ENCODE data around the gene HNMT. TPM values are rescaled to one million over a fixed set of nuclear protein-coding genes. Genes with fewer than 3 reads are reported as not detected.
"Not testable (repeated sequence)": the region's sequence is repeated elsewhere in the genome, so short reads cannot be mapped to it uniquely, and the experiment has no call there.

Gene HNMT
- total RNA-seq, result not detected

DNA sequence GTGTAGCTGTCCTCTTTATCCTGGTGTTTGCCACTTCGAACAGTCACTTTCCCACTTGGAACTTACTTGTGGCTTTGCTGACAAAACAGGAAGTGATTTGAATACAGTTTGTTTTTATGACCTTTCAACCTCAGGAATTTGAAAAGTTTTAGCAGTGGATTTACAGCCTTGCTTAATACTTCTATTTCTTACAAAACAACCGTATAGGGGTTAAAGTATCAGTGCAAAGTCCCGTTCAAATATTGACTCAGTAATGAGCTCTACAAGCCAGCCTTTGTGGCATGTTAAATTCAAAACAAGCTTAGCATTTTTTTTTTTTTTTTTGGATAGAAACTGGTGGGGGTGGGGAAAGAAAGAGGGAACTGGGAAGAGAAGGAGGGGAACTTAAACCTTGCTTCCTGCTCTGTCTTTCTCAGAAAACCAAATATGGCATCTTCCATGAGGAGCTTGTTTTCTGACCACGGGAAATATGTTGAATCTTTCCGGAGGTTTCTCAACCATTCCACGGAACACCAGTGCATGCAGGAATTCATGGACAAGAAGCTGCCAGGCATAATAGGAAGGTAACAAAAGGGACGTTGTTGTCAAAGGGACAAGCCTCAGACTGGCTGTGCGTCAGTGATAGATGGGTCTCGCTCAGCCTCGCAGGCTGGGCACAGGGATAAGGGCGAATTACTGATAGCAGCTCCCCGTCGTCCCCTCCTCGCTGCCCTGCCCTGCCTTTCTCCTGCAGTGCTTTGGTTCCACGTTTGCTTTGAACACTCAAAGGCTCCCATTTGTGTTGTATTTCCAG is at the start of gene HNMT:
TSS of gene HNMT (plus strand) at position 408 of the 793 bp plus-strand sequence. CDS start at position 427, 19 bp downstream.
- Mint-ChIP-seq H3K4me3 (no peak within 1 kb of the TSS), H3K9me3 (peaks cover 2% of the 10 kb centered on the region), H3K4me1 (no peaks in the 10 kb centered on the region), H3K36me3 (ENCODE audit: low read depth) (no peaks in the 10 kb centered on the region), H3K27ac (no peak within 1 kb of the TSS), H3K27me3 (no peaks in the 10 kb centered on the region)
- ChIA-PET POLR2A (no interaction called here), CTCF (no interaction called here)
- no peak for DNase-seq

DNA sequence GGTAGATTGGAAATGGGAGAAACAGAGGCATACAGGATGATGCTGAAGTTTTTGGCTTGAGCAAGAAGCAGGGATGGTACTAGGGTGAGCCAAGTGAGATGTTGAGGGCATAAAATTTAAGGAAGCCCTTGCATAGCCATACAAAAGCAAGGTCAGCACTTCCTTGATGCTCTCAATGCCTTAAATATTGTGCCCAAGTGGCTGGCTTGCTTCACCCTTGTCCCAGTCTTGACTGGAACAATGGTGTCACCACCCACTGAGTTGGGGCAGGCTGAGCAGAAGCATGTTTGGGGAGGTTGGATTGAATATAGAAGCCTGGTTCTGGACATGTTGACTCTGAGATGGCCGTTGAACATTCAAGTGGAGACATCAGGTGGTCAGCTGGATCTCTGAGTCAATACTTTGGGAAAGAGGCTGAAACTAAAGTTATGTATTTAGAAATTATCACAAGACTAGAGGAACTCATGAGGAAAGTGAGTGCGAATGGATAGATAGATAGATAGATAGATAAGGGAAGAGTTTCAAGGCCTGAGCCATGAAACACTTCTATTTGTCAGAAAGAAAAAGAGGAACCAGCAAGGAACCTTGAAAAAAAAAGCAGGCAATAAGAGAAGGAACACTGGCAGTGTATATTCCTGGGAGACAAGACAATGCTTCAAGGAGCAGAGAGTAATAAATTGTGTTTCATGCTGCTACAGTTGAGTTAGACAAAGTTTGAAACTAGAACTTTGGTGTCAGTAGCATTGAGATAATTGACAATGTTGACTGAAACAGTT is 43.0 kb upstream of the HNMT start:
- Mint-ChIP-seq H3K4me1 (no peaks in the 10 kb centered on the region), H3K4me3 (no peak overlapping the region), H3K9me3 (no peaks in the 10 kb centered on the region), H3K27me3 (no peaks in the 10 kb centered on the region), H3K36me3 (ENCODE audit: low read depth) (no peaks in the 10 kb centered on the region), H3K27ac (no peak overlapping the region)
- POLR2A ChIA-PET, result no interaction called here
- CTCF ChIA-PET, result no interaction called here
- no peak for DNase-seq

DNA sequence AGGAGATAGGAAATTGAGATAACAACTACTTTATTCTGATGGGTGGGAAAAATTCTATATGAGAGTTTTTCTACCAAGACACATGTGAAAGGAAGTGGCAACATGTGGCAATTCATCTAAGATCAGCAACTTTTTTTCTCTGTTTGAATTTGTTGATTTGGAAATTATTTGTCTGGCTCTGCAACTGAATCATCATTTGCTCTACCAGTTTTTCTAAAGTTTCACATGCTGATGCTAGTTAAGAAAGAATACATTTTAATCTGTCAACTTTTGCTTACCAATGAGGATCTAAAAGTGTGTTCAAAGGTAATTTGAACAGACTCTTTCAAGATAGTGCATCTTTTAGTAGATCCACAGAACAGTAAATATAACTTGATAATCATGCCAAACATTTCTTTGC is 42.1 kb upstream of the HNMT start:
- H3K27ac Mint-ChIP-seq; H3K4me3 Mint-ChIP-seq; CTCF ChIA-PET; H3K4me1 Mint-ChIP-seq; H3K36me3 Mint-ChIP-seq (ENCODE audit: low read depth); H3K27me3 Mint-ChIP-seq; POLR2A ChIA-PET; DNase-seq; H3K9me3 Mint-ChIP-seq: not testable (repeated sequence)

DNA sequence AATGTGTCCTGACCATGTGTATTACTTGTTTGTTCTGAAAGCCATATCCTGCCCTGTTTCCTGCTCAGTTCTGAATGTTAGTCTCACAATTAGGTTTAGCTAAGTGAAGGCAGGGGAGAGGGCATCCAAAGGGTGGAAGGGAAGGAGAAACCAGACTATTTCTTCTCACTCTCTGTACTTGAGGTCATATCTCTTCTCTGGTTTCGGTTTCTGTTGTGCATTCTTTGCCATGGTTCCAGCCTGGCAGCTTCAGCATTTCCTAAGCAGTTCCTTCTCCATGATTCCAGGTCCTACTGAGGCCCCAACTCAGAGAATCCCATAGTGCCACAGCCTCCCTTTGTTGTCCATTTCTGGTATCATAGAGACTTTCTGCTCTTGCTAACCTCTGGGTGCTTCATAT is 40.3 kb upstream of the HNMT start:
- Mint-ChIP-seq H3K4me3 (no peak overlapping the region), H3K4me1 (no peaks in the 10 kb centered on the region), H3K27me3 (no peaks in the 10 kb centered on the region), H3K9me3 (no peaks in the 10 kb centered on the region), H3K36me3 (ENCODE audit: low read depth) (no peaks in the 10 kb centered on the region), H3K27ac (no peak overlapping the region)
- POLR2A ChIA-PET, result no interaction called here
- no peak for DNase-seq
- CTCF ChIA-PET, result no interaction called here

DNA sequence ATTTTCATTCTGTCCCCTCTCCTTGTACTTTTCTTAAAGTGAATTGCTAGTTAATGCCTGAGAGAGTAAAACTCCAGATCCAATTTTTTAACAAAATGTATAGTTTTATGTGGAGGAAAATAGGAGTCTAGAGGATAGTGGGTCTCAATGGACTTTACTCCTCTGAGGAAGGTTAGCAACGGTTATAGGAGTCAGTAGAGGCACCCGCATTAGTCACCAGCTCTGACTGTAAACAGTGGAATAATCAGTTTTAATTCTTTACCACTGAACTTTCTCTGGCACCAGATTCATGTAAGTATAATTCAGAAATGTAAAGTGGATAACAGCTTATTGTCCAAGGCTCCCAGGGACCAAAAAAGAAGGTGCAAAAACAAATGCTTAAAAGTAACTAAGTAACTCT is 38.7 kb upstream of the HNMT start:
- no peaks in the 10 kb centered on the region for H3K27me3 Mint-ChIP-seq
- no peak overlapping the region for H3K4me3 Mint-ChIP-seq
- no peak overlapping the region for H3K27ac Mint-ChIP-seq
- no peaks in the 10 kb centered on the region for H3K36me3 Mint-ChIP-seq (ENCODE audit: low read depth)
- ChIA-PET POLR2A (no interaction called here), CTCF (no interaction called here)
- H3K4me1 Mint-ChIP-seq, result no peaks in the 10 kb centered on the region
- no peaks in the 10 kb centered on the region for H3K9me3 Mint-ChIP-seq
- DNase-seq, result no peak

DNA sequence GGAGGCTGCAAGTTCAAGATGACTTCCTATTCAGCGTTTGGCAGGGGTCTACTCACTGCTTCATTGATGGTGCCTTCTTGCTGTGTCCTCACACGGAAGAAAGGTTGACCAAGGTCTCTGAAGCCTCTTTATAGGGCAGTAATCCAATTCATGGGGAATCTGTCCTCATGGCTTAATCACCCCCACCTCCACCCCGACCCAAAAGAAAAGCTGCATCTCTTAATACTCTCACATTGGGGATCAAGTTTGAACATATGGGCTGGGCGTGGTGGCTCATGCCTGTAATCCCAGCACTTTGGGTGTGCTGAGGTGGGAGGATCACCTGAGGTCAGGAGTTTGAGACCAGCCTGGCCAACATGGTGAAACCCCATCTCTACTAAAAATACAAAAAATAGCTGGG is 36.4 kb upstream of the HNMT start:
- Mint-ChIP-seq H3K4me3 (no peak overlapping the region), H3K27ac (no peak overlapping the region), H3K4me1 (no peaks in the 10 kb centered on the region), H3K9me3 (no peaks in the 10 kb centered on the region), H3K27me3 (no peaks in the 10 kb centered on the region), H3K36me3 (ENCODE audit: low read depth) (no peaks in the 10 kb centered on the region)
- ChIA-PET POLR2A (no interaction called here), CTCF (no interaction called here)
- no peak for DNase-seq

DNA sequence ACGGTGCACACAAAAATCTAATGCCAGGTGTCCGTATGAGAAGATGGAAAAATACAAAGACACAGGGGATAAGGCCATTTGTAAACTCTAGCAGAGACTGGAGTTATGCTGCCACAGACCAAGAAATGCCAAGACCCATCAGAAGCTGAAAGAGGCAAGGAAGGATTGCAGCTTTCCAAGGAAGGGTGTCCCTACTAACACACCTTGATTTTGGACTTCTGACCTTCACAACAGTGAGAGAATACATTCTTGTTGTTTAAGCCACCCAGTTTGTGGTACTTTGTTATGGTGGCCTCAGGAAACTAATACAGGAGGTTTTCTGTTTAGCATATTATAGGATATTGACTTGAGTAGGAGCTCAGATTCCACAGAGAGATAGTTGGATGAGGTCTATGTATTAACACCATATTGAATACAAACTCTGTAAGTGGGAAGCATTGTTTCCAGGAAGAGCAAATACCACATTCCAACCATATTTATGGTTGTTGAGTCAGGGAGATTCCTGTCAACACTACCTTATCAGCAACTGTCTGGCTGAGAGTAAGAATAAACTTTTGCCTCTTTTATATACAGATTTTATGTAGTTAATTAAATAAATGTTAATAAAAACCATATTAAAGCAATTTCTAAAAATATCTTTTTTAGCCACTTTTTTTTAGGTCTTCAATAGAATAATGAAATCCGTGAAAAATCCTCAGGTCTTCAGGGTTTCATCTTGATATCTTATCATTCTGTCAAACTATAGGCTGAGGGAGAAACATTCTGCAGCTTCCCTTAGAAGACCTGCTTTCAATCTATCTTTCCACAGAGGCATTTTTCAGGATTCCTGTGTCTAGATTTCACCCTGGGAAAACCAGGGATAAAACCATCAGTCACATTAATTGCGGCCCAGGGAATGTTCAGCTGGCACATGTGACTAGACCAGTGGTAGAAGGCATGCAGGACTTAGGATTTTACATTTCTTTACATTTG is 35.4 kb upstream of the HNMT start:
- ChIA-PET CTCF (no interaction called here), POLR2A (no interaction called here)
- Mint-ChIP-seq H3K36me3 (ENCODE audit: low read depth) (no peaks in the 10 kb centered on the region), H3K9me3 (no peaks in the 10 kb centered on the region), H3K4me1 (no peaks in the 10 kb centered on the region), H3K4me3 (no peak overlapping the region), H3K27me3 (no peaks in the 10 kb centered on the region), H3K27ac (no peak overlapping the region)
- no peak for DNase-seq

DNA sequence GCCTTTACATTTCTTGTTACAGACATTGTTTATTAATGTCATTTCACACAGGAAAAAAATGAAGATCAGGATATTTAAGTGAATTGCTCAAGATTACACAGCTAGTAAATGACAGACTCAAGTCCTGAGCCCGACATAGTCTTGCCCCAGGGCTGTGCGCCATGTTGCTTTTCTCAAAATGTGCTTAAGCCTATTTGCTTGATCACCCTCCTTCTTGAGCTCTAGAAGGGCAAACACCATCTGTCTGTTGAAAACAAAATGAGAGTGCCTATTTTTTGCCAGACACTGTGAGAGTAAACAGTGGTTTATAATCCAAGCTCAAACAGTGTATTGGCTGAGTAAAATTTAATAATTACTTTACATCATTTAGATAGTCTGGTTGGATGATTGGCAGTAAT is 34.8 kb upstream of the HNMT start:
- Mint-ChIP-seq H3K9me3 (no peaks in the 10 kb centered on the region), H3K27me3 (no peaks in the 10 kb centered on the region), H3K4me3 (no peak overlapping the region), H3K36me3 (ENCODE audit: low read depth) (no peaks in the 10 kb centered on the region), H3K4me1 (no peaks in the 10 kb centered on the region), H3K27ac (no peak overlapping the region)
- DNase-seq, result no peak
- ChIA-PET CTCF (no interaction called here), POLR2A (no interaction called here)

DNA sequence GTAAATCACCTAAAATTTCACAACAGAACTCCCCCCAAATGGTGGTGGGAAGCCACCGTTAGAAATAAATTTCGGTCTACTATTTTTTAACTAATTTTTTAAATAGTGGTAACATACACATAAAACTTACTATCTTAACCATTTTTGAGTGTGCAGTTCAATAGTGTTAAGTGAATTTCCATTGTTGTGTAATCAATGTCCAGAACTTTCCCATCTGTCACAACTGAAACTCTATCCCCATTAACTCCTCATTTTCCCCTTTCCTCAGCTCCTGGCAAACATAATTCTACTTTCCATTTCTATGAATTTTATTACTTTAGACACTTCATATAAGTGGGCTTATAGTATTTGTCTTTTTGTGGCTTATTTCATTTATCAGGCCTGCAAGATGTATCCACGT is 34.1 kb upstream of the HNMT start:
- H3K27me3 Mint-ChIP-seq, result no peaks in the 10 kb centered on the region
- no peak for DNase-seq
- ChIA-PET POLR2A (no interaction called here), CTCF (no interaction called here)
- no peak overlapping the region for H3K27ac Mint-ChIP-seq
- H3K9me3 Mint-ChIP-seq, result no peaks in the 10 kb centered on the region
- no peak overlapping the region for H3K4me3 Mint-ChIP-seq
- H3K36me3 Mint-ChIP-seq (ENCODE audit: low read depth), result no peaks in the 10 kb centered on the region
- H3K4me1 Mint-ChIP-seq, result no peaks in the 10 kb centered on the region

DNA sequence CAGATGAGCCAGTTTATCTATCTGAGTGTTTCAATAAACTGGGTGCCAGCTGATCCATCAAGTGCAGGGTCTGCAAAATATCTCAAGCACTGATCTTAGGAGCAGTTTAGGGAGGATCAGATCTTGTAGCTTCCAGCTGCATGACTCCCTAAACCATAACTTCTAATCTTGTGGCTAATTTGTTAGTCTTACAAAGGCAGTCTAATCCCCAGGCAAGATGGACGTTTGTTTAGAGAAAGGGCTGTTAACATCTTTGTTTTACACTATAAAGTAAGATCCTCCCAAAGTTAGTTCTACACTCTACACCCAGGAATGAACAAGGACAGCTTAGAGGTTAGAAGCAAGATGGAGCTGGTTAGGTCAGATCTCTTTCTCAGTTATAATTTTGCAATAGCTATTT is 28.7 kb upstream of the HNMT start:
- no peaks in the 10 kb centered on the region for H3K27me3 Mint-ChIP-seq
- ChIA-PET POLR2A (no interaction called here), CTCF (no interaction called here)
- no peak for DNase-seq
- no peak overlapping the region for H3K4me3 Mint-ChIP-seq
- no peaks in the 10 kb centered on the region for H3K36me3 Mint-ChIP-seq (ENCODE audit: low read depth)
- H3K27ac Mint-ChIP-seq, result no peak overlapping the region
- no peaks in the 10 kb centered on the region for H3K9me3 Mint-ChIP-seq
- H3K4me1 Mint-ChIP-seq, result no peaks in the 10 kb centered on the region

DNA sequence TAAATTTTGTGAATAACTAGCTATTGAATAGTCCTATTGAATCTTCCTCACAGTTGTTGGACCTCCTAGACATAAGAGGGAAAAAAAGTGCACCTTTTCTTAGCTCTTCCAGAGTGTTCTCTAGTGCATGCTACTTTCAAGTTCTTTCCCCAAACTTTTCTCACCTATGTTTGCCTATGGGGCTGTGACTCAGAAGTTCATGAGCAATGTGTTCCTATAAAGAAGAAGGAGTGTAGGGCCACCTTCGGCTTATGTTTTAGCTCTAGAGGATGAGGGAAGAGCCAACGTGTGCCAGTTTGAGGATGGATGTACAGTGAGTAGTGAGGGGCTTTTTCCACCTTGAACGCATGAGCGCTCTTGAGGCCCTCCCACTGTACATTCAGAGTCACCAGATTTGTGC is 27.0 kb upstream of the HNMT start:
- H3K36me3 Mint-ChIP-seq (ENCODE audit: low read depth), result no peaks in the 10 kb centered on the region
- H3K4me1 Mint-ChIP-seq, result no peaks in the 10 kb centered on the region
- no peaks in the 10 kb centered on the region for H3K27me3 Mint-ChIP-seq
- no peaks in the 10 kb centered on the region for H3K9me3 Mint-ChIP-seq
- no peak overlapping the region for H3K27ac Mint-ChIP-seq
- DNase-seq, result no peak
- POLR2A ChIA-PET, result no interaction called here
- CTCF ChIA-PET, result no interaction called here
- H3K4me3 Mint-ChIP-seq, result no peak overlapping the region

DNA sequence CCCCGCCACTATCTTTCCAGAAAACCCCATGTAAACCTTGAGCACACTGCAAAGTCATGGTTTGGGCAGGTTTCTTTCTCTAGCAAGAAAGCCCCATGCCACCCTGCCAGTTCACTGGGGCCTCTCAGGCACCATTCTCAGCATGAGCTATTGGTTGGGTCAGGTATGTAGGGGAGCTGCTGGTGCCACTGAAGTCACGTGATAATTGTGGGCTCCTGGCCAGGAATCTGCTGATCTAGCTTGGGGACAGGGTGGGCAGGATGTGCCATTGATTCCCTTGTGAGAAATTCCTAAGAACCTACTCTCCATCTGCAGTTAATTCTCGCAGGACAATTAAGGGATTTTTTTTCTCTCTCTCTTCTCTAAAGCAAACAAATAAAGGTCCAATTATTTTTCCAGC is 26.5 kb upstream of the HNMT start:
- Mint-ChIP-seq H3K27ac (no peak overlapping the region), H3K27me3 (no peaks in the 10 kb centered on the region), H3K4me1 (no peaks in the 10 kb centered on the region), H3K4me3 (no peak overlapping the region), H3K36me3 (ENCODE audit: low read depth) (no peaks in the 10 kb centered on the region), H3K9me3 (no peaks in the 10 kb centered on the region)
- POLR2A ChIA-PET, result no interaction called here
- DNase-seq, result no peak
- CTCF ChIA-PET, result no interaction called here

DNA sequence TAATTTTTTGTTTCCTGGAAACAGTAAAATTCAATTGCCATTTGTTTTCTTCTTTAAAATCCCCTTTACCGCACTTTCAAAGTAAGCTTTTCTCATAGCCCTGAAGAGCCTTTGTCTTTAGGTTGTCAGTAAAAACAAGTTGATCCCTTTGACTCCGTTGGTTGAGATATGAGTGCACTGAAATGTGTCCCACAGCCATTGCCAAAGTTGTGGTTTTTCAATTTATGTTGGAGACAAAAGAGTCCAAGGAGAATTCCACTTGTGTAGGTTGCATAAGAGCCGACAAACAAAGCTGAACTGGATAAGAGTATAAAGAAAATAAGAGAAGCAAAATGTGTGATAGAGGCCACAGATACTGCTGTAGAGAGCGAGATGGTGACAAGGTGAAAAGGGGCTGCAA is 26.1 kb upstream of the HNMT start:
- H3K27ac Mint-ChIP-seq, result no peak overlapping the region
- H3K27me3 Mint-ChIP-seq, result no peaks in the 10 kb centered on the region
- POLR2A ChIA-PET, result no interaction called here
- H3K9me3 Mint-ChIP-seq, result no peaks in the 10 kb centered on the region
- DNase-seq, result no peak
- H3K4me1 Mint-ChIP-seq, result no peaks in the 10 kb centered on the region
- no peak overlapping the region for H3K4me3 Mint-ChIP-seq
- CTCF ChIA-PET, result interaction anchor here (0.6 kb wide), 1 partner anchor 689 kb away, joined by 3 read pairs; no protein-coding TSS in a partner anchor
- no peaks in the 10 kb centered on the region for H3K36me3 Mint-ChIP-seq (ENCODE audit: low read depth)
